OCI-LY1 (cell line): Measurements from ENCODE around the gene SMIM13.

Experiments used
- H2AFZ ChIP-seq: fragments of 200-600 bp; sonication (generic), shearing (Covaris generic); 2 replicates; pipeline ENCODE4 v1.6.0; 2014; ENCODE audit warnings: antibody characterized with exemption, mild to moderate bottlenecking, low read length
- H3F3A ChIP-seq: fragments of 200-600 bp; sonication (generic), shearing (Covaris generic); 2 replicates; pipeline ENCODE4 v1.6.0; 2014; ENCODE audit warnings: mild to moderate bottlenecking, antibody characterized with exemption, low read length, moderate library complexity; ENCODE audit not compliant: insufficient read depth
- H3K27ac ChIP-seq: fragments of 200-600 bp; sonication (generic); 2 replicates; pipeline ENCODE4 v1.5.1; 2014; ENCODE audit warnings: low read length, mixed run types, mild to moderate bottlenecking, low read depth; ENCODE audit not compliant: poor library complexity, severe bottlenecking
- H3K27me3 ChIP-seq: fragments of 200-600 bp; sonication (generic); 2 replicates; pipeline ENCODE4 v1.6.0; 2014; ENCODE audit warnings: antibody characterized with exemption, mild to moderate bottlenecking, low read length, moderate library complexity; ENCODE audit not compliant: insufficient read depth
- H3K36me3 ChIP-seq: fragments of 200-600 bp; sonication (generic); 2 replicates; pipeline ENCODE4 v1.6.1; 2014; ENCODE audit warnings: mild to moderate bottlenecking, antibody characterized with exemption, low read length, moderate library complexity, mixed read lengths; ENCODE audit not compliant: insufficient read depth
- H3K4me1 ChIP-seq: fragments of 200-600 bp; sonication (generic); 2 replicates; pipeline ENCODE4 v1.5.1; 2014; ENCODE audit warnings: mild to moderate bottlenecking, low read length, moderate library complexity; ENCODE audit not compliant: insufficient read depth, severe bottlenecking
- H3K4me2 ChIP-seq: fragments of 200-600 bp; sonication (generic), shearing (Covaris generic); 2 replicates; pipeline ENCODE4 v1.6.1; 2014; ENCODE audit warnings: low read length
- H3K4me3 ChIP-seq: fragments of 200-600 bp; sonication (generic); 2 replicates; pipeline ENCODE4 v1.5.1; 2014; ENCODE audit warnings: low read length, low read depth, mild to moderate bottlenecking, mixed read lengths; ENCODE audit not compliant: poor library complexity, severe bottlenecking
- H3K79me2 ChIP-seq: fragments of 200-600 bp; shearing (Covaris generic); 2 replicates; pipeline ENCODE4 v1.6.1; 2016; ENCODE audit warnings: mixed run types, low read length, mixed read lengths; ENCODE audit not compliant: insufficient read depth
- H3K9ac ChIP-seq: fragments of 200-600 bp; sonication (generic), shearing (Covaris generic); 2 replicates; pipeline ENCODE4 v1.6.1; 2014; ENCODE audit warnings: mild to moderate bottlenecking, low read length, mixed read lengths
- H3K9me2 ChIP-seq: fragments of 200-600 bp; sonication (generic), shearing (Covaris generic); 2 replicates; pipeline ENCODE4 v1.6.1; 2014; ENCODE audit warnings: low read depth, mild to moderate bottlenecking, low read length, mixed read lengths
- H3K9me3 ChIP-seq: fragments of 200-600 bp; shearing (Covaris generic); 2 replicates; pipeline ENCODE4 v1.6.1; 2014; ENCODE audit warnings: low read length, mixed read lengths
- H4K20me1 ChIP-seq: fragments of 200-600 bp; sonication (generic), shearing (Covaris generic); 2 replicates; pipeline ENCODE4 v1.6.0; 2016; ENCODE audit warnings: mild to moderate bottlenecking, low read length; ENCODE audit not compliant: insufficient read depth
- EZH2 ChIP-seq: fragments of 200-600 bp; sonication (generic), shearing (Covaris generic); IDR thresholded peaks from 2 replicates; pipeline ENCODE4 v1.8.0; 2017; ENCODE audit warnings: borderline replicate concordance, mixed run types, mild to moderate bottlenecking, antibody characterized with exemption, low read length, moderate library complexity, mixed read lengths
- TF ChIP-seq, protein P1 (sequence below): fragments of 200-600 bp; sonication (generic), shearing (Covaris generic); IDR thresholded peaks from 2 replicates; pipeline ENCODE4 v1.5.1; 2017; ENCODE audit warnings: mild to moderate bottlenecking, antibody characterized with exemption, low read length, moderate library complexity, mixed read lengths

Gene SMIM13

DNA sequence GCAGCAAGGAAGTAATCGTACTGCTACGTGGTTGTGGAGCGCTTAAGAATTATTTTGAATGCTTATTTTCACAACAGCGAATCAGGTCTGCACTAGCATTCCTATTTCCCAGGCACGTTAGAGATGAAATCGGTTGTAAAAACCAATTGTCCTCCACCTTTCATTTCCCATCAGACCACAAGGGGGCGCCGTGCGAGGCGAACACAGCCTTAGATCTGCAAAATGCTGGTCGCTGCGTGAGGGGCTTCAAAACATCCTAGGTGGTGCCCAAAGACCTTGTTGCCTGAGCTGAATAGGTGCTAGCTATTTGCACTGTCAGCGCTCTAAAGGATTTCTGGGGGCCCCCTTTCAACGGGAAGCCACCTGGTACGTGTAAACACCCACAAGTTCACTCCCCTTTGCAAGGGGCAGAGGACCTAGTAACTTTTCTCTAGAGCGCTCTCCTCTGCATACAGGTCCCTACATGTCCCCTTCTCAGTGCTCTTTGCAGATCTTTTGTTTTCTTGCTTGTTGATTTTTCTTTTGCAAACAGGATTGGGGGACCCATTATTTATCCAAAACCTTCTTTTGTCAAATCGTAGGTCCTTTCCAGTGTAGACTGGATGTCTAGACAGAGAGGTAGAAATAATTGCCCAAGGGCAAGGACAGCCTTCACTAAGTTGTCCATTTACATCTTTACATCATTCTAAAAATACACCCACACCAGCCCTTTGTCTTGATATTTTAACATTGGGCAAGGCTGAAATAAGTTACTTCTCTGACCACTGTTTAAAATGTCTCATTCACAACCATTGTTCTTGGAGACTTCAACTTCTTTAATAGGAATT is 79.1 kb downstream of the SMIM13 start:
- Histone ChIP-seq H3F3A (no peaks in the 10 kb centered on the region), H2AFZ (no peak overlapping the region), H3K9me2 (no peaks in the 10 kb centered on the region), H3K9me3 (no peaks in the 10 kb centered on the region), H4K20me1 (no peaks in the 10 kb centered on the region), H3K27me3 (no peaks in the 10 kb centered on the region), H3K79me2 (no peaks in the 10 kb centered on the region), H3K4me1 (no peaks in the 10 kb centered on the region), H3K4me2 (no peak overlapping the region), H3K9ac (no peak overlapping the region), H3K4me3 (no peak overlapping the region), H3K27ac (no peak overlapping the region), H3K36me3 (no peaks in the 10 kb centered on the region)
- TF ChIP-seq EZH2: no peak
- TF ChIP-seq, protein P1, sequence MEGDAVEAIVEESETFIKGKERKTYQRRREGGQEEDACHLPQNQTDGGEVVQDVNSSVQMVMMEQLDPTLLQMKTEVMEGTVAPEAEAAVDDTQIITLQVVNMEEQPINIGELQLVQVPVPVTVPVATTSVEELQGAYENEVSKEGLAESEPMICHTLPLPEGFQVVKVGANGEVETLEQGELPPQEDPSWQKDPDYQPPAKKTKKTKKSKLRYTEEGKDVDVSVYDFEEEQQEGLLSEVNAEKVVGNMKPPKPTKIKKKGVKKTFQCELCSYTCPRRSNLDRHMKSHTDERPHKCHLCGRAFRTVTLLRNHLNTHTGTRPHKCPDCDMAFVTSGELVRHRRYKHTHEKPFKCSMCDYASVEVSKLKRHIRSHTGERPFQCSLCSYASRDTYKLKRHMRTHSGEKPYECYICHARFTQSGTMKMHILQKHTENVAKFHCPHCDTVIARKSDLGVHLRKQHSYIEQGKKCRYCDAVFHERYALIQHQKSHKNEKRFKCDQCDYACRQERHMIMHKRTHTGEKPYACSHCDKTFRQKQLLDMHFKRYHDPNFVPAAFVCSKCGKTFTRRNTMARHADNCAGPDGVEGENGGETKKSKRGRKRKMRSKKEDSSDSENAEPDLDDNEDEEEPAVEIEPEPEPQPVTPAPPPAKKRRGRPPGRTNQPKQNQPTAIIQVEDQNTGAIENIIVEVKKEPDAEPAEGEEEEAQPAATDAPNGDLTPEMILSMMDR: peak; percentile 90

DNA sequence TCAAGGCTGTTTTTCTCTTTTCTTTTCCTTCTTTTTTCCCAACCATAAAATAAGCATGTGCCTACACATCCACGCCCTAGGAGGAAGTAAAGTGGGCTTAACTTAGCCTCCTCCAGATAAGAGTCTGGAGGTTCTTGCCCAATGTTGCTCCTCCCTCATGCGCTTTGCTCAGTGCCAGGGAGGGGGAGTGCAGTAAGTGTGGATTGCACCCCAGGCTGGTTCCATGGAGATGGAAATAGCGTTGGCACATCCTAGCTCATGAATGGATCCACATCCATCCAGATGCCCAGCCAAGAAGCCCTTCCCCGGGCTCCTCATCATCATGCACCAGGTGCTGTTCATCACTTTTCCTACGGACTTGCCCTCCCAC is 80.6 kb downstream of the SMIM13 start:
- H3K36me3 ChIP-seq: no peaks in the 10 kb centered on the region
- H3K9me2 ChIP-seq: no peaks in the 10 kb centered on the region
- no peak overlapping the region for H3K4me3 ChIP-seq
- no peak overlapping the region for H3K4me2 ChIP-seq
- H3F3A ChIP-seq: no peaks in the 10 kb centered on the region
- no peaks in the 10 kb centered on the region for H3K4me1 ChIP-seq
- no peaks in the 10 kb centered on the region for H3K27me3 ChIP-seq
- H3K9ac ChIP-seq: no peak overlapping the region
- TF ChIP-seq, protein P1: no peak
- TF ChIP-seq EZH2: no peak
- no peaks in the 10 kb centered on the region for H3K79me2 ChIP-seq
- no peak overlapping the region for H2AFZ ChIP-seq
- no peak overlapping the region for H3K27ac ChIP-seq
- no peaks in the 10 kb centered on the region for H4K20me1 ChIP-seq
- H3K9me3 ChIP-seq: no peaks in the 10 kb centered on the region

DNA sequence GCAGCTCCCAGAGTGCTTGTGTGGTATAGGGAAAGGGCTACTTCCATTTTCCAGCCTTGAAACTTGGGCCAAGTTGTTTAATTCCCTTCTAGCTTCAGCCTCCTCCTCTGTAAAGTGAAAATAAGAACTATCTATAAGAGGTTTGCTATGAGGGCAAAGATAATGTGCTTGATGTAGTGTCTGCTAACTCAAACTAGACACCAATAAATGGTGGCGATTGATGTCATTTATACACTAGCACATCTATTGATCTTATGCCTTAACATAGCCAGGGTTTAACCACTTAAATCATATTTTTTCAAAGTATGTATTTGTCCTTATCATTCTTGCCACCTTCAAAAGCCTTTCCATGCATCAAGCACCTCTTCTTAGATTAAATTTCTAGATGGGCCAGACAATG is 83.6 kb downstream of the SMIM13 start:
- no peak overlapping the region for H3K4me2 ChIP-seq
- no peak overlapping the region for H2AFZ ChIP-seq
- no peaks in the 10 kb centered on the region for H3K36me3 ChIP-seq
- TF ChIP-seq, protein P1: no peak
- TF ChIP-seq EZH2: no peak
- H4K20me1 ChIP-seq: no peaks in the 10 kb centered on the region
- H3K4me3 ChIP-seq: no peak overlapping the region
- H3F3A ChIP-seq: no peaks in the 10 kb centered on the region
- no peaks in the 10 kb centered on the region for H3K79me2 ChIP-seq
- H3K27me3 ChIP-seq: no peaks in the 10 kb centered on the region
- no peaks in the 10 kb centered on the region for H3K9me2 ChIP-seq
- H3K9me3 ChIP-seq: peaks cover 2% of the 10 kb centered on the region; the same call in 1 of the 2 replicates
- no peak overlapping the region for H3K27ac ChIP-seq
- no peak overlapping the region for H3K9ac ChIP-seq
- H3K4me1 ChIP-seq: no peaks in the 10 kb centered on the region
